ENCODE data around the gene GALNT10.

DNA sequence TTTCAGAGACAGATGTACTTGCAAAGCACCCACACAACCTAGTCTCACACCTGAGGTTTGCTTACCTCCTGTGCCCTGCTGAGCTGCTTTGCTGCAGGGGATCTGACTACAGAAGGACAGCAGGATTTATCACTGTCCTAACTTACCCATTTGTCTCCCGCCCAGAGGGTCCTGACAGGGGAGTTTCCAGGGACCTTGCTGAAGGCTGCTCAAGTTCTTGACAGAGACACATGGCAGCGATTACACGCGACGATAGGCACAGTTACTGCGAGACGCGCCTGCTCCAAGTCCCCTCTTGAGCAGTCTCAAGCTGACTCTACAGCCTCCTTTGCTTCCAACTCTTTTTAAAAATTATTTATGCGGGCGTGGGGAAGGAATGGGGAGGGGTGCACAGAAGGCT, 24.6 kb upstream of the GALNT10 start:
- TF ChIP-seq, protein P1, sequence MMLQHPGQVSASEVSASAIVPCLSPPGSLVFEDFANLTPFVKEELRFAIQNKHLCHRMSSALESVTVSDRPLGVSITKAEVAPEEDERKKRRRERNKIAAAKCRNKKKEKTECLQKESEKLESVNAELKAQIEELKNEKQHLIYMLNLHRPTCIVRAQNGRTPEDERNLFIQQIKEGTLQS (IDR thresholded peaks at IDR 0.05), result no peak
- TF ChIP-seq, protein P2, sequence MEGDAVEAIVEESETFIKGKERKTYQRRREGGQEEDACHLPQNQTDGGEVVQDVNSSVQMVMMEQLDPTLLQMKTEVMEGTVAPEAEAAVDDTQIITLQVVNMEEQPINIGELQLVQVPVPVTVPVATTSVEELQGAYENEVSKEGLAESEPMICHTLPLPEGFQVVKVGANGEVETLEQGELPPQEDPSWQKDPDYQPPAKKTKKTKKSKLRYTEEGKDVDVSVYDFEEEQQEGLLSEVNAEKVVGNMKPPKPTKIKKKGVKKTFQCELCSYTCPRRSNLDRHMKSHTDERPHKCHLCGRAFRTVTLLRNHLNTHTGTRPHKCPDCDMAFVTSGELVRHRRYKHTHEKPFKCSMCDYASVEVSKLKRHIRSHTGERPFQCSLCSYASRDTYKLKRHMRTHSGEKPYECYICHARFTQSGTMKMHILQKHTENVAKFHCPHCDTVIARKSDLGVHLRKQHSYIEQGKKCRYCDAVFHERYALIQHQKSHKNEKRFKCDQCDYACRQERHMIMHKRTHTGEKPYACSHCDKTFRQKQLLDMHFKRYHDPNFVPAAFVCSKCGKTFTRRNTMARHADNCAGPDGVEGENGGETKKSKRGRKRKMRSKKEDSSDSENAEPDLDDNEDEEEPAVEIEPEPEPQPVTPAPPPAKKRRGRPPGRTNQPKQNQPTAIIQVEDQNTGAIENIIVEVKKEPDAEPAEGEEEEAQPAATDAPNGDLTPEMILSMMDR (IDR thresholded peaks at IDR 0.05 in 2 of 3, conservative IDR thresholded peaks at IDR 0.05 in 1 of 3; ENCODE audit: borderline replicate concordance in 1 of 3, insufficient read depth in 1 of 3, low read depth in 2 of 3, low read length in 2 of 3), result no peak
- TF ChIP-seq ELF1 (IDR thresholded peaks at IDR 0.05; ENCODE audit: borderline replicate concordance, low read depth), result no peak
- no peak for TF ChIP-seq SRF (IDR thresholded peaks at IDR 0.05; ENCODE audit: low read depth)
- no peak for TF ChIP-seq POLR2AphosphoS5 (IDR thresholded peaks at IDR 0.05; ENCODE audit: low read depth, low read length)
- no peak for TF ChIP-seq REST (IDR thresholded peaks at IDR 0.05; ENCODE audit: low read depth)
- TF ChIP-seq FOSL1 (IDR thresholded peaks at IDR 0.05; ENCODE audit: low read depth), result no peak
- TF ChIP-seq EZH2 (IDR thresholded peaks at IDR 0.05), result no peak
- TF ChIP-seq ZBTB33 (IDR thresholded peaks at IDR 0.05; ENCODE audit: extremely low read depth, insufficient replicate concordance, low read length), result no peak
- no peak for TF ChIP-seq JUND (IDR thresholded peaks at IDR 0.05)
- no peak for TF ChIP-seq CEBPB (IDR thresholded peaks at IDR 0.05; ENCODE audit: low read depth)
- TF ChIP-seq EZH2phosphoT487 (IDR thresholded peaks at IDR 0.05; ENCODE audit: borderline replicate concordance), result no peak
- TF ChIP-seq, protein P3, sequence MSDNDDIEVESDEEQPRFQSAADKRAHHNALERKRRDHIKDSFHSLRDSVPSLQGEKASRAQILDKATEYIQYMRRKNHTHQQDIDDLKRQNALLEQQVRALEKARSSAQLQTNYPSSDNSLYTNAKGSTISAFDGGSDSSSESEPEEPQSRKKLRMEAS (IDR thresholded peaks at IDR 0.05), result no peak

Measured in HCT116 (cell line).